CD4-positive, alpha-beta T cell treated with Interleukin-15 for 4 hours (primary cell): Measurements from ENCODE around the gene RFXAP.
"Not testable (repeated sequence)": the region's sequence is repeated elsewhere in the genome, so short reads cannot be mapped to it uniquely, and the experiment has no call there.

Experiments used
- DNase-seq: peaks from one replicate; pipeline ENCODE4 v3.0.0-alpha.2; 2020; ENCODE audit warnings: low spot score

The RFXAP gene

GRCh38 chr13:36818804-36819738 lies at the start of gene RFXAP:
Gene RFXAP (plus strand): TSS chr13:36819222. CDS start chr13:36819358, 136 bp downstream.
- peak; percentile 91 for DNase-seq

- DNase-seq, result no peak
Observed at GRCh38 chr13:36769545-36769944, 49.5 kb upstream of the RFXAP start.

- no peak for DNase-seq
Observed at GRCh38 chr13:36770741-36771140, 48.3 kb upstream of the RFXAP start.

GRCh38 chr13:36772853-36773252 lies 46.2 kb upstream of the RFXAP start:
- no peak for DNase-seq

GRCh38 chr13:36774931-36775330 lies 44.1 kb upstream of the RFXAP start:
- DNase-seq, result no peak

- DNase-seq, result no peak
Observed at GRCh38 chr13:36776175-36776574, 42.8 kb upstream of the RFXAP start.

GRCh38 chr13:36778083-36778671 lies 40.8 kb upstream of the RFXAP start:
- DNase-seq, result no peak

- no peak for DNase-seq
Observed at GRCh38 chr13:36783890-36784289, 35.1 kb upstream of the RFXAP start.

GRCh38 chr13:36786175-36786574 lies 32.8 kb upstream of the RFXAP start:
- DNase-seq, result not testable (repeated sequence)

- no peak for DNase-seq
Observed at GRCh38 chr13:36787181-36787580, 31.8 kb upstream of the RFXAP start.

GRCh38 chr13:36788276-36788675 lies 30.7 kb upstream of the RFXAP start:
- no peak for DNase-seq

- no peak for DNase-seq
Observed at GRCh38 chr13:36789061-36789460, 30.0 kb upstream of the RFXAP start.

GRCh38 chr13:36789730-36790129 lies 29.3 kb upstream of the RFXAP start:
- no peak for DNase-seq

GRCh38 chr13:36794706-36795105 lies 24.3 kb upstream of the RFXAP start:
- no peak for DNase-seq

- no peak for DNase-seq
Observed at GRCh38 chr13:36795463-36795862, 23.6 kb upstream of the RFXAP start.

- DNase-seq, result no peak
Observed at GRCh38 chr13:36796052-36796451, 23.0 kb upstream of the RFXAP start.

- DNase-seq, result no peak
Observed at GRCh38 chr13:36801035-36801434, 18.0 kb upstream of the RFXAP start.

GRCh38 chr13:36804588-36804987 lies 14.4 kb upstream of the RFXAP start:
- DNase-seq, result no peak

GRCh38 chr13:36806102-36806501 lies 12.9 kb upstream of the RFXAP start:
- DNase-seq, result no peak

- no peak for DNase-seq
Observed at GRCh38 chr13:36807616-36808015, 11.4 kb upstream of the RFXAP start.

- no peak for DNase-seq
Observed at GRCh38 chr13:36813225-36813624, 5.8 kb upstream of the RFXAP start.

- no peak for DNase-seq
Observed at GRCh38 chr13:36814465-36814864, 4.6 kb upstream of the RFXAP start.

GRCh38 chr13:36815062-36815461 lies 4.0 kb upstream of the RFXAP start:
- DNase-seq, result peak; percentile 22
